Dendritic cell treated with granulocyte-macrophage colony-stimulating factor and Interleukin-4, amounts not matched to agents 40 ng/mL and 50 ng/mL, for 4 days (primary cell): Measurements from ENCODE around the gene HNF4A.

Experiments
- H3K27ac Mint-ChIP-seq: one replicate; pipeline ENCODE4 v1.8.0; 2022; ENCODE audit warnings: mild to moderate bottlenecking, mixed read lengths
- H3K27me3 Mint-ChIP-seq: one replicate; pipeline ENCODE4 v1.8.0; 2022; ENCODE audit warnings: mild to moderate bottlenecking, mixed read lengths
- H3K36me3 Mint-ChIP-seq: one replicate; pipeline ENCODE4 v1.8.0; 2022; ENCODE audit warnings: low read depth, mixed read lengths
- H3K4me1 Mint-ChIP-seq: one replicate; pipeline ENCODE4 v1.8.0; 2022; ENCODE audit warnings: low read depth, mixed read lengths
- H3K4me3 Mint-ChIP-seq: one replicate; pipeline ENCODE4 v1.8.0; 2022; ENCODE audit warnings: mild to moderate bottlenecking, moderate library complexity, mixed read lengths
- H3K9me3 Mint-ChIP-seq: one replicate; pipeline ENCODE4 v1.8.0; 2022; ENCODE audit warnings: mixed read lengths
- intact Hi-C: fragments of 100-400 bp; cut with micrococcal nuclease; formaldehyde crosslinking; loops from one replicate; pipeline ENCODE4 v1.15.0; 2022

Gene HNF4A

DNA sequence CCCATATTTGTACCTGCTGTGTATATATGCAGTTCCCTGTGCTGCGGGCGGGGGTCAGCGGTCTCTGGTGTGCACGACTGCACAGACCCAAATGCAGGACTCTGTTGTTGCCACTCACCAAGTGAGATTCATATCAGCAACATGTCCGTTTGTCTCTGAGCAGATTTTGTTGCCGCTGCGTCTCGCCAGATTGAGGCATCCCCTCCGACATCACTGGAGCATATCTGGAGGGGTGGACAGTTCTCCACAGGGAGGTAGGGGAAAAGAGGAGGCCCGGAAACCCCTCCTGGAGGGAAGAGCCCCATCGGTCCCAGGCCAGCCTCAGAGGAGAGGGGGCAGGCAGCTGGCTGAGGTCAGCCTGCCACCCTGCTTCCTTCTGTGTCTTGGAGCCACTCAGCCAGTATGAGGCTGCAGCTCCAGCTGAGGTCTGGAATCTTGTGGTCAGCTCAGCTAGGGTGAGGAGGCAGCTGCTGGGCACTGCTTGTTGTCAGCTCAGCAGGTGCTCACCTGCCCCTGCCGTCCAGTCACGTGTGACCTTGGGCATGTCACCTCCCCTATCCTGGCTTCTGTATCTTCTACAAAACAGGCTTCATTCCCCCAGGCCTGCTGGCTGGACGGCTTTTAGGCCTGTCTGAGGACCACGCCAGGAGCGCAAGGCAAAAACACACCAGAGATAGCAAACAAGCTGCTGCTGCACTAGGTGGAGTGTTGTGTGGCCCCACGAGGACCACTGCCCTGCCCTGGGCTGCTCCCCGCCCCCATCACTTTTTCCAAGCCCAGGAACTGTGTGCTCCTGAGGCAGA lies 47.1 kb downstream of the HNF4A start:
- no peaks in the 10 kb centered on the region for H3K9me3 Mint-ChIP-seq
- H3K27me3 Mint-ChIP-seq, result no peaks in the 10 kb centered on the region
- intact Hi-C loops, result no loop called here
- H3K4me1 Mint-ChIP-seq, result no peaks in the 10 kb centered on the region
- H3K4me3 Mint-ChIP-seq, result no peak overlapping the region
- H3K27ac Mint-ChIP-seq, result no peak overlapping the region
- H3K36me3 Mint-ChIP-seq, result no peaks in the 10 kb centered on the region

DNA sequence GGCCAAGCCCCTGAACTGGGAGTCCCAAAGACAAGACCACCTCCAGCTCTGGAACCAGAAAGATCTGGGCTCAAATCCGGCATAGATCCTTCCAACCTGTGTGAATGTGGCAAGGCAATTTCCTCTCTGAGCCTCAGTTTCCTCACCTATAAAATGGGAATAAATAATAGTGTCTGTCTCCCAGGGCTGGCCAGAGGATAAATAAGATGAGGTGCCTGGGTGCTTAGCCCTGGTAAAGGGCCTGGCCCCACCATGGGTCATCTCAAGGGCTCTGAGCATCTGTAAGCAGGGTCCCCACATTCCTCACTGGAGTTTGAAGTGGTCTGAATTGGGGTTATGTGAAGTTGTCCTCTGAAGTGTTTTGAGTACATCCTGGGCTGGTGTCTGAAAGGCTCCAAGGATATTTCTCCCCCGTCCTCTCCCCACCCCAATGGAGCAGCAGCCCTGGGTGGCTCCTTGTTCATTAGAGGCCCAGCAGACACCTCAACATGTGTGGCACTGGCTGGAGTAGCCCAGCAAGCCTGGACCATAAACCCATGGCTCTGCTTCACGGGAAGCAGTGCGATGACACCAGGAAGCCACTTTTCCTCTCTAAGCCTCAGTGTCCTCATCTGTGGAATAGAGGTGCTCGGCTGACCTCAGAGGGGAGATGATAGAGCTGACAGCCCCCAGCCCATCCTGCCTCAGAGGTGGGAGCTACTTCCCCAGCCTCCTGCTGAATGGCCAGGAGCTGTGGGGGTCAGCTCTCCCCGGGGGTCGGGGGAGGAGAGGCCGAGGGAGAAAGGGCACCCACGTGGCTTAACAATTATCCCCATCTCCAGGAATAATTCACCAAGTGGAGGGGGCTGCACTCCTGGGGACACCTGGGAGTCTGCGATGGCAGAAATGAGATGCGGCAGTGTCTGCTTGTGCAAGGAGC lies 48.0 kb downstream of the HNF4A start:
- intact Hi-C loops, result no loop called here
- Mint-ChIP-seq H3K4me1 (no peaks in the 10 kb centered on the region), H3K9me3 (no peaks in the 10 kb centered on the region), H3K27ac (no peak overlapping the region), H3K27me3 (no peaks in the 10 kb centered on the region), H3K4me3 (no peak overlapping the region), H3K36me3 (no peaks in the 10 kb centered on the region)

GRCh38 chr20:44404204-44405181 lies 49.0 kb downstream of the HNF4A start:
- Mint-ChIP-seq H3K27me3 (no peaks in the 10 kb centered on the region), H3K27ac (no peak overlapping the region), H3K4me3 (no peak overlapping the region), H3K4me1 (no peaks in the 10 kb centered on the region), H3K9me3 (no peaks in the 10 kb centered on the region), H3K36me3 (no peaks in the 10 kb centered on the region)
- intact Hi-C loops, result no loop called here

DNA sequence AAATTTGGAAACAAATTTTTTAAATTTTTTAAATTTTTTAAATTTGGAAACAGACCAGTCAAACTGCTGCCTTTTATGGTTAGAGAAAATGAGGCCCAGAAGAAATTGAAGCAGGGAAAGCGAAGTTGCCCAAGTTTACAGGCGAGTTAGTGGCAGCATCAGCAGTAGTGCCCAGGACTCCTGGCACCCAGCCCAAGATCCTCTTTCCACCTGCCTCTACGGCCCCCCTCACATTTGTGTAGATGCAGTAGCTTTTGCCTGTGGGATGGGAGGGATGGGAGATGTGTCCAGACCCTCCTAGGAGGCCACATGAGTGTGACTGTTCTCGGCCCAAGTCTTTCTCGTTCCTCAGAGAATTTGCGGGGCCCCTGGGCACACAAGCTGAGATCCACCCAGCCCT lies 49.8 kb downstream of the HNF4A start:
- no peaks in the 10 kb centered on the region for H3K27me3 Mint-ChIP-seq
- no peaks in the 10 kb centered on the region for H3K36me3 Mint-ChIP-seq
- H3K4me1 Mint-ChIP-seq, result no peaks in the 10 kb centered on the region
- H3K9me3 Mint-ChIP-seq, result no peaks in the 10 kb centered on the region
- intact Hi-C loops, result no loop called here
- no peak overlapping the region for H3K4me3 Mint-ChIP-seq
- no peak overlapping the region for H3K27ac Mint-ChIP-seq

GRCh38 chr20:44405785-44406571 lies 50.5 kb downstream of the HNF4A start:
- Mint-ChIP-seq H3K4me3 (no peak overlapping the region), H3K27ac (no peak overlapping the region), H3K36me3 (no peaks in the 10 kb centered on the region), H3K27me3 (no peaks in the 10 kb centered on the region), H3K4me1 (no peaks in the 10 kb centered on the region), H3K9me3 (no peaks in the 10 kb centered on the region)
- intact Hi-C loops, result no loop called here

GRCh38 chr20:44406572-44407137 lies 51.2 kb downstream of the HNF4A start:
- intact Hi-C loops, result no loop called here
- Mint-ChIP-seq H3K4me3 (no peak overlapping the region), H3K9me3 (no peaks in the 10 kb centered on the region), H3K36me3 (no peaks in the 10 kb centered on the region), H3K27ac (no peak overlapping the region), H3K27me3 (no peaks in the 10 kb centered on the region), H3K4me1 (no peaks in the 10 kb centered on the region)

DNA sequence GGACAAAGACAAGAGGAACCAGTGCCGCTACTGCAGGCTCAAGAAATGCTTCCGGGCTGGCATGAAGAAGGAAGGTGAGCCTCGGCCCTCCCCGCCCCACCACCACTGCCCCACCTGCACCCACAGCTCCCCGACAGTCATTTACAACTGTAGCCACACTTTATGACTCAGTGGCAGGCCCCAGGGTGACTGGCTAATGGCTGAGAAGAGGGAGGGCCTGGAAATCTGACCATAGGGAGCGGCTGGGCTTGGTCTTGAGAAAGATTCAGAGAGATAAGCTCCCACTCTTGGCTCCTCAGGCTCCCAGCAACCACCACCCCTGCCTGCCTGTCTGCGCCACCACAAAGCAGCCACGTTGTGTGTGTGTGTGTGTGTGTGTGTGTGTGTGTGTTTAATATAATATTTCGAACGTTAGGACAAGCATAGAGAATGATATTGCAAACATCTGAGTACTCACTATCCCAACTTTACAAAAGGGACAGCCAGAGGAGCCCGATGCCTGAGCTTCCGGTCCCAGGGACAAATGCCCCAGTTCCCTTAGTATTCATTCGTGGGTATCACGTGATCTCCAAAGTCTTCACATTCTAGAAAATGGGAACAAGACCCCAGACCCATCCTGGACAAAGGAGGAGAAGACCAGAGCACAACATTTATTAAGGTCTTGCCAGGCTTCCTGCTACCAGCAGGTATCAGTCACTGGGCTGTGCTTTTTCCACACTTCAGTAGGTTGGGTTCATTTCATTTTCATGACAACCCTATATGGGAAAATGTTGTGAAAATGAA lies 52.1 kb downstream of the HNF4A start:
- Mint-ChIP-seq H3K27me3 (peaks cover 4% of the 10 kb centered on the region), H3K4me1 (no peaks in the 10 kb centered on the region), H3K36me3 (no peaks in the 10 kb centered on the region), H3K9me3 (no peaks in the 10 kb centered on the region), H3K4me3 (no peak overlapping the region), H3K27ac (no peak overlapping the region)
- intact Hi-C loops, result no loop called here

- H3K27me3 Mint-ChIP-seq, result peaks cover 4% of the 10 kb centered on the region
- H3K9me3 Mint-ChIP-seq, result no peaks in the 10 kb centered on the region
- no peaks in the 10 kb centered on the region for H3K4me1 Mint-ChIP-seq
- no peak overlapping the region for H3K4me3 Mint-ChIP-seq
- H3K27ac Mint-ChIP-seq, result no peak overlapping the region
- intact Hi-C loops, result no loop called here
- H3K36me3 Mint-ChIP-seq, result no peaks in the 10 kb centered on the region
Observed at GRCh38 chr20:44409132-44409600, 53.7 kb downstream of the HNF4A start.

- H3K27ac Mint-ChIP-seq, result no peak overlapping the region
- H3K4me1 Mint-ChIP-seq, result no peaks in the 10 kb centered on the region
- intact Hi-C loops, result no loop called here
- H3K27me3 Mint-ChIP-seq, result peaks cover 4% of the 10 kb centered on the region
- H3K9me3 Mint-ChIP-seq, result no peaks in the 10 kb centered on the region
- no peaks in the 10 kb centered on the region for H3K36me3 Mint-ChIP-seq
- H3K4me3 Mint-ChIP-seq, result no peak overlapping the region
Observed at GRCh38 chr20:44410583-44411019, 55.1 kb downstream of the HNF4A start.

DNA sequence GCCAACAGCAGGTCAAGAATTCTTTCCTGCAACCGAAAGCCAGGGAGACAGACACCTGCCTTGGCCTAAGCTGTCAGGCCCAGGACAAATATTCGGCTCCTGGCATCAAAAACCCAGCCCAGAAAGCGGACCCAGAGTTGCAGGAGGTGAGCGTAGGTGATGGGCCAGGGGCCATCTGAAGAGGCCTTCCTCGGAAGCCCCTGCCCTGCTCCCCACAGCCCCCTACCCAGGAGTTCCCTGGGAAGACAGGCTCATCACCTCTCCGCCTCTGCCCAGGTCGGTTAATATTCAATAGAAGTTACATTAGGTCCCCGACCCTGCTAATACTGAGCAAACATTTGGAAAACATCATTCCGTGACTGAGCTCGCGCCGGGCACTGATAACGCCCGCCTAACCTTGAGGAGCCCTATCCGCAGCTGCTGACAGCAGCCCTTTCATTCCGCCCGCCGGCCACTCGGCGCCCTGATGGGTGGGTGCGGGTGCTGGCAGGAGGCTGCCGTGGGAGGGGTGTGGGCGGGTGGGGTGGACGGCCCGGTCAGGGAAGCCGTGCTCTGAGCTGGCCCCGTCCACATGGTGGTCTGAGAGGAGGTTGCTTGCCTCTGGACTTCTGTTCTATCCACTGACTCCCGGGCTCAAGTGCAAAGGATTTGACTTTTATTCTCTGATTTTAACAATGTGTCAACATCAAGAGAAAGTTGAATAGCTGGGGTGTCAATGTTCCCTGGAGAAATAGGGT lies 55.7 kb downstream of the HNF4A start:
- H3K9me3 Mint-ChIP-seq, result no peaks in the 10 kb centered on the region
- intact Hi-C loops, result no loop called here
- no peak overlapping the region for H3K4me3 Mint-ChIP-seq
- no peaks in the 10 kb centered on the region for H3K4me1 Mint-ChIP-seq
- peaks cover 4% of the 10 kb centered on the region for H3K27me3 Mint-ChIP-seq
- no peaks in the 10 kb centered on the region for H3K36me3 Mint-ChIP-seq
- no peak overlapping the region for H3K27ac Mint-ChIP-seq

DNA sequence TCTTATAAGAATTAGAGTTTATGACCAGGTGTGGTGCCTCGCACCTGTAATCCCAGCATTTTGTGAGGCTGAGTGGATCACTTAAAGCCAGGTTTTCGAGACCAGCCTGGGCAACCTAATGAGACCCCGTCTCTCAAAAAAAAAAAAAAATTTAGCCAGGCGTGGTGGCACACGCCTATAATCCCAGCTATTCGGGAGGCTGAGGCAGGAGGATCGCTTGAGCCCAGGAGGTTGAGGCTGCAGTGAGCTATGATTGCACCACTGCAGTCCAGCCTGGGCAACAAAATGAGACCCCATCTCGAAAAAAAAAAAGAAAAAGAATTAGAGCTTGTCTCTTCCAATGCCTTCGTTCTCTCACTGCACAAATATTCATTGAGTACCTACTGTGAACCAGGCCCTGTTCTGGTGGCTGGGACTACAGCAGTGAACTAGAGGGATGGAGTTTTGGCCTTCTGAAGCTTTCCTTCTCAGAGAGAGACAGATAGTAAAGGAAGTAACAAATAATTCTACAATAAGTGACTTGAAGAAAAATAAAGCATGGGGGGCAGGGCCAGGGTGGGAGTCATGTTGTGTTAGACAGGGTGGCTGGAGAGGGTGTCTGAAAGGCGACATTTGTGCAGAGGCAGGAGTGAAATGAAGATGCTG lies 56.4 kb downstream of the HNF4A start:
- no peak overlapping the region for H3K27ac Mint-ChIP-seq
- no peaks in the 10 kb centered on the region for H3K9me3 Mint-ChIP-seq
- intact Hi-C loops, result no loop called here
- H3K4me1 Mint-ChIP-seq, result no peaks in the 10 kb centered on the region
- H3K36me3 Mint-ChIP-seq, result no peaks in the 10 kb centered on the region
- peaks cover 4% of the 10 kb centered on the region for H3K27me3 Mint-ChIP-seq
- no peak overlapping the region for H3K4me3 Mint-ChIP-seq
